ENCODE results near the gene ABHD11.
"Not testable (repeated sequence)": the region's sequence is repeated elsewhere in the genome, so short reads cannot be mapped to it uniquely, and the experiment has no call there.

ABHD11 gene

DNA sequence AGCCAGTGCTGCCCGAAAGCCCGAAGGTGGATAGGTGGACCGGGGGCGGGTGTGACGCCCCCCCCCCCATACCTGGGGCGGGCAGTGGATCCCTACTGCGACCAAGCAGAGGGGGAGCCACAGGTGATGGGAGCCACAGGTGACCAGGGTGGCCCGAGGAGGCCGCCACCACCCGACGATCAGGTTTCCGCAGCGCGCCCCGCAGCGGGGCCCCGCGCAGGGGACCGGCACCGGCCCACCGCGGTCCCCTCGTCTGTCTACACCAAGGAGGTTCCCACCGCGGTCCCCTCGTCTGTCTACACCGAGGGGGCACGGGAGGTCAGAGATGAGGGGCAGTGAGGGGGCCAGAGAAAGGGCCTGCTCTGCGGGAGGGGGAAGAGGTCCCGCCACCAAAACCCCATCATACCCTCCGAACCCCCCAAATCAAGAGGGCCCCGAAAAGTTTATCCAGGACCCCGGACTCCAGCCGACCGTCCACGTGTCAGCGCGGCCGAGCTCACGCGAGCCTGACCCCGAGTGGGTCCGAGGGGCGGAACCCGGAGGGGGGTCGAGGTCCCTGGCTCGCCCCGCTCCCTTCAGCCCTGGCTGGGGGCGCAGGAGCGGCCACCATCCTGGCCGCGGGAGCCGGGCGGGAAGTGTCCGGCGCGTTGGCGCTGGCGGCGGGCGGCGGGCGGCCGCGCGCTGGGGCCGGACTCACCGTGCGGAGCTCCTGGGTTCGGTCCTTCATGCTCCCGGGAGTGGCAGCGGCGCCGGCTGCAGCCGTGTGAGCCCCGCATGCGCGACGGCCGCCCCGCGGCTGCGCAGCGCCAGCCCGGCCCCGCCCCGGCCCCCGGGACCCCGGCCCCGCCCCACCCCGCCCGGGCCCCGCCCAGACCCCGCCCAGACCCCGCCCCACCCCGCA, 19.4 kb downstream of the ABHD11 start, which contains the start of gene STX1A:
STX1A (minus strand) TSS at position 765 of the 901 bp plus-strand sequence; CDS start at position 727, 38 bp downstream.
- DNase-seq: peak; percentile 71 to 78

- DNase-seq: peak; percentile 33 to 42
Measured at GRCh38 chr7:73718438-73718881, 20.1 kb downstream of the ABHD11 start.

GRCh38 chr7:73717991-73718405, 20.6 kb downstream of the ABHD11 start:
- DNase-seq: peak; percentile 81

- DNase-seq: no peak
Measured at GRCh38 chr7:73717025-73717807, 21.4 kb downstream of the ABHD11 start.

DNA sequence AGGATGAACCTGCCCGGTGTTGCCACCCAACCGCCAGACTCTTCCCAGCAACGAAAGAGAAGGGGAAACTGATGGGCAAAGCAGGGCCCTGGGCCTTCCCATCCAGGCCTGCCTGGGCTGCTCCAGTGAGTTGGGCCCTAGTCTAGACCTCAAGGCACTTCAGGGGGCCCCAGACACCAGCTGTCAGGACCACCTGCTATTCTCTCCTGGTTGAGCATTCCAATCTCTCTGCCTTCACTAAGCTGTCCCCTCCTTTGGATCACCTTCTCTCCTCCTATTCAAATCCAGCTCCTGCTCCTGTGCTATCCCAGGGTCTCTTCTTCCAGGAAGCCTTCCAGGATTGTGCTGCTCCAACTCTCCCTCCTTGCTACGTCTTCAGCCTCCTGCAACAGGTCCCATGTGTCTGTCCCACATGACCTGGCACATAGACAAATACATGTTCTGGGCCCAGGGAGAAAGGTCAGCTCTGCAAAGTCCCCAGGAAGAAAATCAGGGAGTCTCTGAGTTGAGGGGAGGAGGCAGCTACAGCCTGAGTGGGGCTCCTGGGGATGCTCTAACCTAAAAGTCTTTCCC, 22.2 kb downstream of the ABHD11 start:
- no peak for DNase-seq

- peak; percentile 67 to 78 for DNase-seq
Measured at GRCh38 chr7:73715648-73716317, 22.8 kb downstream of the ABHD11 start.

GRCh38 chr7:73713319-73713718, 25.3 kb downstream of the ABHD11 start:
- DNase-seq: not testable (repeated sequence)

DNA sequence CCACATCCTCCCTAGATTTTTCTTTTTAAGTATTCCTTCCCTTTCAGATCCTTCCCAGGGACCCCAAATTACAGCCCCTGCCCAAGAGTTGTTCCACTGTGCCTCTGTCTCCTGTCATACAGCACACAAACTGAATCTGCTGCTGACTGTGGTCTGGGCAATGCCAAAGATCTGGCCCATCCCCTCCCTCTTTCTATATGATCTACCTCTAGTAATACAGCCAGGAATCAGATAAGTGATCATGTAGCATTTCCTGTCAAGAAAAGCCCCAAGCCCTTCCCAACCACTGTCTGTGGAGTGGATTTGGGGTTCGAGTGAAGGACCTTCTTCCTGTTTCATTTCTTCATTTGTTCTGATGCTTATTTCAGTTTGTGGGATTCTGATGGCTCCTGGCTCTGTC, 25.8 kb downstream of the ABHD11 start:
- DNase-seq: no peak

GRCh38 chr7:73708961-73709549, 29.5 kb downstream of the ABHD11 start:
- no peak for DNase-seq

DNA sequence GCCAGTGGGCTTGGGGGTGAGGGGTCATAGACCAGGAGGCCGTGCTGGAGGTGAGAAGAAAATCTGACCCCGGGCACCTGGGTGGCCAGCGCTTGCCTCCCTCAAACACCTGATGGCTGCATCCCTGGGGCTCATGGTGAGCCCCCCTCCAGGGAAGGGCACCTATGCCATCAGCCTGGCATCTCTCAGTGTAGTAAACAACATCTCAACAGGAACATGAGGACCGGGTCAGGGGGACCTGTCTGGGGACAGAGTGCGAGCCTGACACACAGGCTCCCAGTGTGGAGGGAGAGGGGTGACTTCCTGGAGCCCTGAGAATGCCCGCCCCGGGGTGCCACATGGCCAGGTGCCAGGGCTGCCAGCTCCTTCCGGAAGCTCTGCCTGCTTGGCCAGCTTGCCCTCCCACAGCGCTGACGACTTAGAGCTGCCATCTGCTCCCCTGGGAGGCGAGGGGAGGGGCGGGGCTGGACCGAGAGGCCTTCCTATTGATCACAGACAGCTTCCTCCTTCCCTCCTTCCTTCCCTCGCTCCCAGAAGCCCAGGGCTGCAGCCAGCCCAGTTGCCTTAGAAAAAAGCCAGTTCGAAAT, 31.5 kb downstream of the ABHD11 start:
- DNase-seq: no peak

DNA sequence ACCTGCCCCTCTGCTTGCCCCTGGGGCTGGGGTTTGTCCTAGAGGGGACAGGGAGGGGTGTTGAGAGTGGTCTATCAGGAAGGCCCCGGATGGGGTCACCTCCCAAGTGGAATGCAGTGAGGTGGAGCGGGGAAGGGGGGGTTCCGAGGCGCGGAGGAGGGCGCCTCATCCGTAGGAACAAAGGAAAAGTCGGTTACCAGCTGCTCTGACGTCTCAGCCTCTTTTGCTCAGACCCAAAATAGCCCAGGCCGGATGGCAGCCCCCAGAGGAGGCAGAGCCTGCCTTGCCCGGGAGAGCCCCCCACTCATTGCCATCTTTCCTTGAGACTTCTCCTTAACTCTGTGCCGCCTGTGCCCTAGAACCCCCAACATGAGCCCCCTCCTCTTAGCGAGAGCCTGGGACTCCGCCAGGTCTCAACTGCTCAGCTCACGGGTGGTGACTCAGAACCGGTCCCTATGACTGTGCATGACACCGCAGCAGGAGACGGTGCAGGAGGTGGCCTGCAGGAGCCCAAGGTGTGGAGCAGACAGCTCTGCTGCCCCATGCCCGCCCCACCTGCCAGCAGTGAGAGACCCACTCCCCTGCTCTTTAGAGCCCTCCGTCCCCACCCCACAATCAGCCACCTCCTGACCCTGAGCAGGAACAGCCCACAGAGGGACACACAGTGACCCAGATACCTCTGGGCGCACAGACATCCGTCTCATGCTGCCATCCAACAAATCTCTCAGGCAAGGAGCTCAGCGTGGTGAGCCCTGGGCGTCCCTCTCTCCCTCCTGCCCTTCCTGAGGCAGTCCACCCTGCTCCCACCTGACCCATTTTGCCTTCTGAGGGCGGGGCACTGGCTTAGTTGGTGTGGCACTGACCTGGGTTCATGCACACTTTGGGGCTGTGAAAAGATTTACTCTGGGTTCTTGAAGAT, 32.2 kb downstream of the ABHD11 start:
- DNase-seq: peak; percentile 49 to 54

DNA sequence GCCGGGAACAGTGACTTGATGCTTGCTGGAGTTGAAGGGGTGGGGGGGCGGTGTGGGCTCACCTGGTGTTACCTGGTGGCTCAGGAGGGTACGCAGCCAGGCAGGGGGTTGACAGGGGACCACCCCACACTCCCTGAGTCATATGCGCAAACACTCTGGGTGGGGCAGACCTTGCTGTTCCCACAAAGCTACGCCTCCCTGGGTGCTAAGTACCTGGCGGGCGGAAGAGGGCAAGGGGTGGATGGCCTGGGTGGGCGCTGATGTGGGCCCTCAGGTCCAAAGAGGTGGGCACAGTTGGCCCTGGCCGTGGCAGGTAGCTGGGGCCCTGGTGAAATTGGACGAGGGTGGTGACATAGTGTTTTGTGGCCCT, 33.1 kb downstream of the ABHD11 start:
- no peak for DNase-seq

GRCh38 chr7:73704640-73705550, 33.7 kb downstream of the ABHD11 start:
- no peak for DNase-seq

DNA sequence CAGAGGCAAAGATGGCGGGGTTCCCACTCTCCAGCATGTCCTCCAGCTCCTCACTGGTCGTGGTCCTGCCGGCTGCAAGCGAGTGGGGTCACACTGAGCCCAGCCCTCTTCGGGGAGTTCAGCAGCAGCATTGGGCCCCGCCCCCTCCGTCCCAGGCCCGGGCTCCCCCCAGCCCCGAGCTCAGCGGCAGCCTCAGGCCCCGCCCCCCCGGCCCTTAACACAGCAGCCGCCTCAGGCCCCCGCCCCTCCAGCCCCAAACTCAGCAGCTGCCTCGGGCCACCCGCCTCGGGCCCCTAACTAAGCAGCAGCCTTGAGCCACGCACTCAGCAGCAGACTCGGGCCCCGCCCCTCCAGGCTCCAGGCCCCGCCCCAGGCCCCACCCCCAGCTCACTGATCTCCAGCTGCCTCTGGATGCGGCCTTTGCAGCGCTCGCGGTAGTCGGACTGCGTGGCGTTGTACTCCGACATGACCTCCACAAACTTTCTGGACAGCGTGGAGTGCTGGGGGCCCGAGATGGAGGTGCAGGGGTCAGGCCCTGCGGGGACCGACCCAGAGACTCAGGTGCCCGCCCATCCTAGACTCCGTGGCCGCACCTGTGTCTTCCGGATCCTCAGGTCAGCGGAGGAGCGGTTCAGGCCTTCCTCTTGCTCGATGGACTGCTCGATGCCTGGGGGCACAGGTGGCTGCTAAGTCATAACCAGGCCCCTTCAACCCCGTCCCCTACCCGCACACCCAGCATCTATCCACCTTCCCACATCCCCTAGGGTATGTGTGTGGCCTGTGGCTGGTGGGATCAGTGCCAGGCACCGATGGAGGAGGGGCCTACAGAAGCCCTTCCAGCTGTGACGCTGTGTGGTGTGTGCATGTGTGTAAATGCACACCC, 34.6 kb downstream of the ABHD11 start:
- DNase-seq: peak; percentile 48 to 59

- no peak for DNase-seq
Measured at GRCh38 chr7:73703225-73703624, 35.4 kb downstream of the ABHD11 start.

DNA sequence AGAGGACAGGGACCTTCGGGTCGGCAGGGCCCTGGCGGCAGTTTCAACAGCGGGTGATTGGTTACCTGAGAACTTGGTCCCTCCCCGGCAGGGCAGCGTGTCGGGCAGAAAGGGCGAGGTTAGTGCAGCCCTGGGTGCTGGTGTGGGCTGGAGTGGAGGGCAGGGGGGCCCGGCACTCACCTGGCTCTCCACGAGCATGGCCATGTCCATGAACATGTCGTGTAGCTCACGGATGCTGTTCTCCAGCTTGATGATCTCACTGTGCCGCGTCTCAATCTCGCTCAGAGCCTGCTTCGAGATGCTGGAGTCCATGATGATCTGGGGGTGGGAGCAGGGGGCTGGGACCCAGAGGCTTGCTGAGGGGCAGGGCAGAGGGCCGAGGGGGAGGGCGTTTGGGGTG, 35.9 kb downstream of the ABHD11 start:
- no peak for DNase-seq

DNA sequence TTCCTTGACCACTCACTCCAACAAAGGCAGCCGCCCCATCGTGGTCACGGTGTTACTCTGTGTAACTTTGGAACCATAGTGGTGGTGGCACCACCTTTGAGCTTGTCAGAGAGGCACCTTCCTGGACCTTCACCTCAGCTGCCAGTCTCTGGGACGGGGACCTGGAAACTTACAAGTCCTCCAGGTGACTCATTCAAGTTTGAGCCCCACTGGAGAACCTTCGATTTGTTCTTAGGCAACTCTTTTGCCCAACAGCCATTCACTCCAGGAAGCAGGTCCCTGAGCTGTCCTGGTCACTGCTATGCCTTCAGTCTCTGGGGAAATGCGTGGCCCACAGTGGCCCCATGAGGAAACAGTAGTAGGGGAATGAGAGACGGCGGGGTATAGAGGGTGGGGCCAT, 36.4 kb downstream of the ABHD11 start:
- DNase-seq: no peak

DNA sequence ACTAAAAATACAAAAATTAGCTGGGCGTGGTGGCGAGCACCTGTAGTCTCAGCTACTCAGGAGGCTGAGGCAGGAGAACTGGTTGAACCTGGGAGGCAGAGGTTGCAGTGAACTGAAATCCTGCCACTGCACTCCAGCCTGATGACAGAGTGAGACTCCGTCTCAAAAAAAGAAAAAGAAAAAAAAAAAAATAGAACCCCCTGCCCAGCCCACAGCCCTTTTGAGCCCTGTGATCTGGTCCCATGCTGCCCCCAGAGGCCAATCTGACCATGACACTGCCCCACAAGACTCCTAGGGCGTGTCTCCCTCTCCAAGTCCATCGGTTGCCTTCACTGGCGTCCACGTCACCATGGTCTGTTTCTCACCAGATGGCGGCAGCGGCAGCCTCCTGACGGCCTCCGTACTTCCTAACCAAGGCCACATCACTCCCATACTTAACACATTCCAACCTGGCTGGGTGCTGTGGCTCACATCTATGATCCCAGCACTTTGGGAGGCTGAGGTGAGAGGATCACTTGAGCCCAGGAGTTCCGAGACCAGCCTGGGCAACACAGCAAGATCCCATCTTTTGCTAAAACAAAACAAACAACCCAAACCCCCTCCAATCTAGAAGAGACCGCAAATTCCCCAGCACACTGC, 37.1 kb downstream of the ABHD11 start:
- peak; percentile 38 to 47 for DNase-seq

All from stimulated activated CD4-positive, alpha-beta T cell treated with anti-CD3 and anti-CD28 coated beads, Interleukin-2, amount 100 ng/mL, for 24 hours (primary cell).